Brain microvascular endothelial cell (primary cell): Measurements from ENCODE around the gene FAM163A.
"Not testable (repeated sequence)": the region's sequence is repeated elsewhere in the genome, so short reads cannot be mapped to it uniquely, and the experiment has no call there.

Source experiments
- DNase-seq: peaks from one replicate; pipeline ENCODE4 v3.0.0-alpha.2; 2020
- H3K27ac ChIP-seq: fragments of 250-450 bp; sonication (Bioruptor Pico); 2 replicates; pipeline ENCODE4 v1.5.1; 2020; ENCODE audit warnings: mild to moderate bottlenecking, moderate library complexity
- H3K27me3 ChIP-seq: fragments of 250-450 bp; sonication (Bioruptor Pico); replicated peaks from 2 replicates; pipeline ENCODE4 v1.5.1; 2020; ENCODE audit warnings: mild to moderate bottlenecking
- H3K36me3 ChIP-seq: fragments of 250-450 bp; sonication (Bioruptor Pico); replicated peaks from 2 replicates; pipeline ENCODE4 v1.5.1; 2020; ENCODE audit warnings: mild to moderate bottlenecking
- H3K4me3 ChIP-seq: 2 replicates; pipeline ENCODE4 v1.5.1; 2011; ENCODE audit warnings: low read depth, mild to moderate bottlenecking, control low read depth, low read length, moderate library complexity
- in situ Hi-C: cut with HindIII; loops from 2 replicates; pipeline ENCODE4 v1.10.0; 2017; ENCODE audit warnings: low sequenced_read_pairs, low pct_ligation_motif_present
- TF ChIP-seq, protein P1 (sequence below): IDR thresholded peaks from 2 replicates; pipeline ENCODE4 v1.5.1; 2011; ENCODE audit warnings: low read depth, mild to moderate bottlenecking, moderate library complexity, low read length, control low read depth, inconsistent platforms; ENCODE audit errors: missing control alignments

FAM163A gene

DNA sequence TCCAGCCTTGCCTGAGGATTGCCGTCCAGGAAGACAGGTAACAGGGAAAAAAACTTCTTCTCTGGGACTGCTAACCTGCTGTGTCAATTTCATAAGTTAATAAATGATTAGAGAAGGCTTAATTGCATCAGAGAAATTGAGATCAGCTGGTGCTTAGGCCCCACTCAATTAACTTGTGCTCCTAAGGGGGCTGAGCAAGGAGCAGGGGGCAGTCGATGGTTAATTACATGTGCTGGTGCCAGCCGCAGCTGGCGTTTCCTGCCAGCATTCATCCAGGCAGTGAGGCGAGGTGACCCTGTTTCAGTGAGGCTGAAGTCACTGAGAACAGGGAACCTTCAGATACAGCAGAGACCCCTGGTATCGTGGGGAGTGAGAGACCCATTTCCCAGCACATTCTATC lies 60.0 kb downstream of the FAM163A start:
- DNase-seq: no peak
- peaks cover 73% of the 10 kb centered on the region for H3K27me3 ChIP-seq
- no peaks in the 10 kb centered on the region for H3K36me3 ChIP-seq
- TF ChIP-seq, protein P1, sequence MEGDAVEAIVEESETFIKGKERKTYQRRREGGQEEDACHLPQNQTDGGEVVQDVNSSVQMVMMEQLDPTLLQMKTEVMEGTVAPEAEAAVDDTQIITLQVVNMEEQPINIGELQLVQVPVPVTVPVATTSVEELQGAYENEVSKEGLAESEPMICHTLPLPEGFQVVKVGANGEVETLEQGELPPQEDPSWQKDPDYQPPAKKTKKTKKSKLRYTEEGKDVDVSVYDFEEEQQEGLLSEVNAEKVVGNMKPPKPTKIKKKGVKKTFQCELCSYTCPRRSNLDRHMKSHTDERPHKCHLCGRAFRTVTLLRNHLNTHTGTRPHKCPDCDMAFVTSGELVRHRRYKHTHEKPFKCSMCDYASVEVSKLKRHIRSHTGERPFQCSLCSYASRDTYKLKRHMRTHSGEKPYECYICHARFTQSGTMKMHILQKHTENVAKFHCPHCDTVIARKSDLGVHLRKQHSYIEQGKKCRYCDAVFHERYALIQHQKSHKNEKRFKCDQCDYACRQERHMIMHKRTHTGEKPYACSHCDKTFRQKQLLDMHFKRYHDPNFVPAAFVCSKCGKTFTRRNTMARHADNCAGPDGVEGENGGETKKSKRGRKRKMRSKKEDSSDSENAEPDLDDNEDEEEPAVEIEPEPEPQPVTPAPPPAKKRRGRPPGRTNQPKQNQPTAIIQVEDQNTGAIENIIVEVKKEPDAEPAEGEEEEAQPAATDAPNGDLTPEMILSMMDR: no peak
- no peak overlapping the region for H3K4me3 ChIP-seq
- H3K27ac ChIP-seq: no peak overlapping the region
- in situ Hi-C loops: no loop called here

DNA sequence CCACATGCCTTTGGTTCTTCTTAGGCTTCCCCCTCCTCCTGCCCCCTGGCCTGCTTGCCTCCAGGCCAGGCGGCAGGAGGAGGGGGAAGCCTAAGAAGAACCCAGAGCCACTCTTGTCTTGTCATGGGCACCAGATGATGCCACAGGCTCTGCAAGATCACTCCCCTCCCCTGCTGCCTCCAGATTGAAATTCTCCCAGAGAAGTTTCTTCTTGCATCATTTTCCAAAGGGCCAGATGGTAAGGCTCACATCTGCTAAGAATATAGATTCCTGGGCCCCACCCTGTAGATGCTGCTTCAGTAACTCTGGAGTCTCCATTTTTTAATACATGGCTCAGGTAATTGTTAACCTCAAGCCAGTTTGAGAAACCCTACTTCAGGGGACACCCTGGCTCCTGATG lies 60.8 kb downstream of the FAM163A start:
- Histone ChIP-seq H3K27me3 (peaks cover 65% of the 10 kb centered on the region), H3K27ac (no peak overlapping the region), H3K4me3 (no peak overlapping the region), H3K36me3 (no peaks in the 10 kb centered on the region)
- TF ChIP-seq, protein P1: no peak
- in situ Hi-C loops: no loop called here
- no peak for DNase-seq

DNA sequence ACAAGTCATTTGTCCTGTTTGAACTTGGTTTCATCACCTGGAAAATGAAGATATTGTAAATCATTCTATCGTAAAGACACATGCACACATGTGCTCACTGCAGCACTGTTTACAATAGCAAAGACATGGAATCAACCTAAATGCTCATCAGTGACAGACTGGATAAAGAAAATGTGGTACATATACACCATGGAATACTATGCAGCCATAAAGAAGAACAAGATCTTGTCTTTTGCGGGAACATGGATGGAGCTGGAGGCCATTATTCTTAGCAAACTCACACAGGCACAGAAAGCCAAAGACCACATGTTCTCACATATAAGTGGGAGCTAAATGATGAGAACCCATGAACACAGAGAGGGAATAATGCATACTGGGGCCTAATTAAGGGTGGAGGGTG lies 61.3 kb downstream of the FAM163A start:
- in situ Hi-C loops, H3K27ac ChIP-seq, DNase-seq, H3K4me3 ChIP-seq, H3K36me3 ChIP-seq: not testable (repeated sequence)
- H3K27me3 ChIP-seq: peaks cover 60% of the 10 kb centered on the region

DNA sequence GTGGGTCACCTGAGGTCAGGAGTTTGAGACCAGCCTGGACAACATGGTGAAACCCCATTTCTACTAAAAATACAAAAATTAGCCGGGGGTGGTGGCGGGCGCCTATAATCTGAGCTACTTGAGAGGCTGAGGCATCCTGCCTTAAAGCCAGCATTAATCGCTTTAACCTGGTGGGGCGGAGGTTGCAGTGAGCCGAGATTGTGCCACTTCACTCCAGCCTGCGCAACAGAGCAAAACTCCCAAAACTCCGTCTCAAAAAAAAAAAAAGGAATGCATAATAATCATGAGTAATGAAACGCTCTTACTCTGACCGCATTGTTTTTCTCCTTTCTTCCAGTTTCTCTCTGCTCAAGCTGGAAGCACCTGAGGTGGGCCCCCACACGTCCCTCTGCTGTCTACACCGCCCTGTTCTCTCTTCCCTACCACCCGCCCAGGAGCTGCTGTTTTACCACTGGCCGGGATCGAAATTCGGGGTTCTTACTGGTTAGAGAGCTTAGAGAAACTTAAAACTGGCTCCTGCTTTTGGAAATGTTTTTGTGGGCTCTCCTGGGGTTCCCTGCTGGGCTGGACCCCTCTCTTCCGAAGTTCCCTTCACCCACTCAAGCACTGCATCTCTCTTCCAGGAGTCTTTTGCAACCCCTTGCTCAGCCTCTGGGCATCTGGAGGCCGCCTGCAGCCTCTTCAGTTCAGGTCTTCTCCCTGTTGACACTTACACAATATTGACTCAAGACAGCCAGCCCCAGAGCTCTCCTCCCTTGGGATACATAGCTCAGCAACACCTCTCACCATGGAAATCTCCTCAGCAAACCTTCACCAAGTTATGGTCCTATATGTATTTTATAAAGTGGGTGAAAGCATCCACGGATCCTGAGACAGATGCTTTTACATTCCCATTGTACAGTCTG lies 62.5 kb downstream of the FAM163A start:
- TF ChIP-seq, protein P1: no peak
- peaks cover 57% of the 10 kb centered on the region for H3K27me3 ChIP-seq
- no peak for DNase-seq
- no peaks in the 10 kb centered on the region for H3K36me3 ChIP-seq
- no peak overlapping the region for H3K27ac ChIP-seq
- in situ Hi-C loops: no loop called here
- no peak overlapping the region for H3K4me3 ChIP-seq

DNA sequence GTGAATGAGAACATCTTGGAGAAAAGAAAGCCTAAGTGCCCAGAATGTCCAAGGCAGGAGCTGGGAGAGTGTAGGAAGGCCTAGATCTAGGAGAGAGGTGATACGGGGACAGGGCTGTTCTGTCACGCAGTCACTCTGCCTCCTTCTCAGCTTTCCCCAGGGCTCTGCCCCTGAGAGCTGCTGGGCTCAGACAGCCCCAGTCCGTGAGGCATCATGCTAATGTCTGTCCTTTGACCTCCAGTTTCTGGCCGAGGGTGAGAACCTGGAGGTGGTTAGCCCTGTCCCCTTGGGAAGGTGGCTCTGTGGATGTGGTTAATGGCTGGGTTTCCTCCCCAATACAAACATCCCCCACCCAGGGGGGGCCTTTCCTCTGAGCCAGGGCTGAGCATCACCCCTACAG lies 63.2 kb downstream of the FAM163A start:
- Histone ChIP-seq H3K27ac (no peak overlapping the region), H3K36me3 (no peaks in the 10 kb centered on the region), H3K27me3 (peaks cover 55% of the 10 kb centered on the region), H3K4me3 (no peak overlapping the region)
- TF ChIP-seq, protein P1: no peak
- no peak for DNase-seq
- in situ Hi-C loops: no loop called here

DNA sequence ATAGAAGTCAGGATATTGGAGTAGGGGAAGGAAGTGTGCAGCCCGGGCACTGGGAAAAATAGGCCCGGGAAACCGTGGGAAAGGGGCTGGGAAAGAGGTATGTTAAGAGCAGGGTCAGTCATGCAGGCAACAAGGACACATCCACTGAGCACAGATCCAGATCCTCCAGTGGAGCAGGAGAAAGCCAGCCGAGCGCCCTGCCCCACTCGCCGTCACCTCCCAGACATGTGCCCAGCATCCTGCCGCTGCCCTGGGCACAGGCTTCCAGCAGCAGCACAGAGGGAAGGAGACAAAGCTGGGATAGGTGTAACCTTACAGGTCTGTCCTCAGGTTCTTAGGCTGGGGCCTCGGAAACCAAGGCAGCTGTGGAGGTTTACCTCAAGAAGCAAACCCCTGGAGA lies 64.2 kb downstream of the FAM163A start:
- in situ Hi-C loops: no loop called here
- H3K36me3 ChIP-seq: no peaks in the 10 kb centered on the region
- TF ChIP-seq, protein P1: no peak

More for the DNA sequence above, 64.2 kb downstream of the FAM163A start:
- H3K27me3 ChIP-seq: peaks cover 55% of the 10 kb centered on the region
- no peak for DNase-seq
- H3K27ac ChIP-seq: peak overlapping the region; percentile 45
- no peak overlapping the region for H3K4me3 ChIP-seq
